Retinal pigment epithelial cell (primary cell): ENCODE data around the gene NOTCH1.

ENCODE experiments used
- DNase-seq: peaks from one replicate; pipeline ENCODE4 v3.0.0-alpha.2; 2010; ENCODE audit warnings: low read depth
- H3K4me3 ChIP-seq: 2 replicates; pipeline ENCODE4 v1.5.1; 2011; ENCODE audit warnings: mild to moderate bottlenecking, low read length, control low read depth, moderate library complexity
- TF ChIP-seq, protein P1 (sequence below): conservative IDR thresholded peaks from 2 replicates; pipeline ENCODE4 v1.5.1; 2011; ENCODE audit warnings: low read depth, low read length, control low read depth, inconsistent platforms

Gene NOTCH1

DNA sequence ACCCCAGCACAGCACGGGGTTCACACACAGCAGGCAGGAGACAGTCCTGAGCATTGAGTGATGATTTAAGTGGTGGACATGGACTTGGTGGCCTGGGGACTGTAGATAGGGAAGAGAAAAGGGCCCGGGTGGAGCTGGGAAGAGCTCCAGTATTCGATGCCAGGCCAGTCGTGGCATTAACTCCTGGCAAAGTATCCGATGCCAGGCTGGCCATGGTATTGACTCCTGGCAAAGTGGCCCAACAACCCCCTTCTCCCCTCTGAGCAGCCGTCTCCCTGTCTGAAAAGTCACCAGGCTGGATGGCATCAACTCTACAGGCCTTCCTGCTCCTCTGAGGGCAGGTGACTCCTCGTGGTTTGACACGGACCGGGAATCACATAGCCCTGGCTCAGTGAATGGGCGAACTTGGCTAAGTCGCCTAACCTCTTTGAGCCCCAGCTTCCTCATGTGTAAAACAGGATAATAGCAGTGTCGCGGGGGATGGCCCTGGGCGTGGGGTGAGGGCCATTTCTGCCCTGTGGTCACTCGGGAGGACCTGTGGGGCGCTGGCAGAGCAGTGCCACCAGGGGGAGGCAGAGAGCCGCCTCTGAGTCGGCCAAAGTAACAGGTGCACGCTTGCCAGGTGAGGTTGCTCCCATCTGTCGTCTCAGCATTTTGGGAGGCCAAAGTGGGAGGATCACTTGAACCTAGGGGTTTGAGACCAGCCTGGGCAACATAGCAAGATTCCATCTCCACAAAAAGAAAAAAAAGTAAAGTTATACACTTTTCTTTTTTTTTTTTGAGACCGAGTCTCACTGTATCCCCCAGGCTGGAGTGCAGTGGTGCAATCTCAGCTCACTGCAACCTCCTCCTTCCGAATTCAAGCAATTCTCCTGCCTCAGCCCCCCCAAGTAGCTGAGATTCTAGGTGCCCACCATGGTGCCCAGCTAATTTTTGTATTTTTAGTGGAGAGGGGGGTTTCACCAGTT, 57.3 kb downstream of the NOTCH1 start:
- no peak for DNase-seq
- no peak overlapping the region for H3K4me3 ChIP-seq
- TF ChIP-seq, protein P1, sequence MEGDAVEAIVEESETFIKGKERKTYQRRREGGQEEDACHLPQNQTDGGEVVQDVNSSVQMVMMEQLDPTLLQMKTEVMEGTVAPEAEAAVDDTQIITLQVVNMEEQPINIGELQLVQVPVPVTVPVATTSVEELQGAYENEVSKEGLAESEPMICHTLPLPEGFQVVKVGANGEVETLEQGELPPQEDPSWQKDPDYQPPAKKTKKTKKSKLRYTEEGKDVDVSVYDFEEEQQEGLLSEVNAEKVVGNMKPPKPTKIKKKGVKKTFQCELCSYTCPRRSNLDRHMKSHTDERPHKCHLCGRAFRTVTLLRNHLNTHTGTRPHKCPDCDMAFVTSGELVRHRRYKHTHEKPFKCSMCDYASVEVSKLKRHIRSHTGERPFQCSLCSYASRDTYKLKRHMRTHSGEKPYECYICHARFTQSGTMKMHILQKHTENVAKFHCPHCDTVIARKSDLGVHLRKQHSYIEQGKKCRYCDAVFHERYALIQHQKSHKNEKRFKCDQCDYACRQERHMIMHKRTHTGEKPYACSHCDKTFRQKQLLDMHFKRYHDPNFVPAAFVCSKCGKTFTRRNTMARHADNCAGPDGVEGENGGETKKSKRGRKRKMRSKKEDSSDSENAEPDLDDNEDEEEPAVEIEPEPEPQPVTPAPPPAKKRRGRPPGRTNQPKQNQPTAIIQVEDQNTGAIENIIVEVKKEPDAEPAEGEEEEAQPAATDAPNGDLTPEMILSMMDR: peak; percentile 96

DNA sequence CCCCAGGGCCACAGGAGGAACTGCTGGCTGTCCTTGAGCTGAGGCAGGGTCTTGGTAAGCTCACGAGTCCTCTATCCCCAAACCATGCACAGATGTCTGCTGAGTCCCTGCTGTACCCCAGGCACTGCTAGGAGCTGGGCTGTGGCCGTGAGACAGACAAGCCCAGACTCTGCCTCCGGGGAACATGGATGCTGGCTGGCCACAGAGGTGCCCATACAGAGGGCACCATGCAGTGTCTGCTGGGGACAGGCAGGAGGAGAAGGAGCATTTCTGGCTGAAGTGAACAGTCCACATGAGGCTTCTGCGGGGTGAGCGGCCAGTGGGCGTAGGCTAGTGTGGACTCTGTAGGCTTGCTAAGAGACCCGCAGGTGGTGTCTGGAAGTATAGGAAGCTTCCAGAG, 58.2 kb downstream of the NOTCH1 start:
- DNase-seq: no peak
- TF ChIP-seq, protein P1: no peak
- no peak overlapping the region for H3K4me3 ChIP-seq

DNA sequence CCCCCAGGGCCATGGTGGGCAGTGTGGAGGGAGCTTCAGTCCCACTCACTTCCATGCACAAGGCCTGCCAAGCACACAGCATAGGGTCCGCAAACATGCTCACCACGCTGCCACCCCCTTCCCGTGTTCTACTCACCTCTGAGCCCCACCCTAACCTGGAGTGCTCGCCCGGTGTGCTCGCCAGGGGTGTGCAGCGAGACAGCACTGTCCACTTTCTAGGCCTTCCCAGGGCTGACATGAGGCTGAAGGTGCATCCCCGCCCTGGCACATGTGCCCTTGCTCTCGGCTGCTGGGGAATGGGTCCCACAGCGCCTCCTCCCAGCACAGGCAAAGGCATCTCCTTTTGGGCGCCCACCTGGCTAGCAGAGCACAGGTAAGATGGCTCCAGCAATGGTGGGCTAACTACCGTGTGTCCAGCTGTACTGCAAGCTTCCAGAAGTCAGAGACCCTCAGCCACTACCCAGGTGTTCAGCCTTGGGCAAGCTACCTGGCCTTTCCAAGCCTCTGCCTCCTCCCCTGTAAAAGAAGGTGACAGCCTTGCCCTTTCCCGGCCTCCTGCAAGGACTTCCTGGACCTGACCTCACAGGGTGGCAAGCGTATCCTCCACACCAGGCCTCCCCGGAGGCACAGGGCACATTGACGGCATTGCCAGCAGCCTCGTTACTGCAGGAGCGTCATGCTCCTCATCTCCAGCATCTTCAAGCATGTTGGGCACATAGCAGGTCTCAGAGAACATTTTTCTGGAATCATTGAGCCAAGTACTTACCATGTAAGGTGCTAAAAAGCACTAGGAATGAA, 58.8 kb downstream of the NOTCH1 start:
- H3K4me3 ChIP-seq: no peak overlapping the region
- TF ChIP-seq, protein P1: no peak
- DNase-seq: no peak

DNA sequence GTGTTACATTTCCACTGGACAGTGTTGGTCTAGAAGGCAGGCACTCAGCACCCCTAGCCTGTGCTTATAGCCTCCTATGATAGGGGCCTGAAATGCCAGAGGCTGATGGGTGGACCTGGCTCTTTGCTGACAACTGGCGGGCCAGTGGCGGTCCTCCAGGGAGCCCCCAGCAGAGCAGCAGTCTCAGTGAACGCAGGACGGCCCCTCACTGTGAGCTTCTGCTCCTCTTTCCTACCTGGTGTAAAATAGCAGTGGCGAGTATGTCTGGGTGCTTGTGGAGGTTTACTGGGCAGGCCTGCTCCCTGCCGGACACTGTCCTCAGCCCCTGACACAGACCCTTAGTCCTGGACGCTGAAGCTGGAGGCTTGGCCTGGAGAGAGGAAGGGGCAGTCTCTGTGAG, 59.7 kb downstream of the NOTCH1 start:
- no peak overlapping the region for H3K4me3 ChIP-seq
- TF ChIP-seq, protein P1: no peak
- no peak for DNase-seq

DNA sequence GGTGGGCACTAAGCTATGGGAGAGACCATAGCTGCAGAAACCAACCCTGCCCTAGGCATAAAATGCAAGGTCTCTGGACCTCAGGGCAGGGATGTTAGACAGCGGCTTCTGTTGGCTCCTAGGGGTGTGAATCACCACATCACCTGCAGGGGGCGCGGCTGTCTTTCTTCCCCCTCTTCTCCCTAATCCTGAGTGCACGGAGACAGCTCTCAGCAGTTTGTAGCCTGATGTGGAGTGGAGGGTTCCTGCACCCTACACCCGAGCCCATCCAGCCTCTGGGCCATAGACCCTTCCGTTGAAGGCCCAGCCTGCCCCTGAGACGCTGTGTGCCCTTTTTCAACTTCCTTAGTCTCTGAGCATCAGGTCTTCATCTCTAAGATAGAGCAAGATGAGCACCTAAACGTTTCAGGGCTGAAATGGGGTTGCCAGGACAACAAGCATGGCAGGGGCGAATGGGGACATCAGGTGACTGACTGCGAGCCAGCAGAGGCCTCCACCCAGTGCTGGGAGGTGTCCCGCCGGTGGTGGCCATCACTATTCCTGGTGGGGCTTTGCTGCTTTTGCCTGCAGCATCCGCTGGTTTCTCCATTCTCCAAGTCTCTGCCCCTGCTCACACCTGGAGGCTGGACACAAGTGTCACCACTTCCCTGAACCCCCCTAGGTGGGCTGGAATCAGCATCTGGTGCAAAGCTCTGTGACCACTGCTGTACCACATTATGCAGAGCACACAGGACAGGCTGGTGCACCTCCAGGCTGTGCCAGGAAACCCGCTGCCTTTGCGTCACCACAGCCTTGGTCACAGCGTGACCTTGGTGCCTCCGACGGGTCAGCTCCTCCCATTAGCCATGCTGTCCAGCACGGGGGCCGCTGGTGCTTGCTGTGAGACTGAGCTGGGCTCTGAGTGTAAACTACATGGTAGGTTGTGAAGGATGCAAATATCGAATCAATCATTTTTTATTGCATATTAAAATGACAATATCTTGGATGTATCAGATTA, 60.5 kb downstream of the NOTCH1 start:
- DNase-seq: peak; percentile 24
- no peak overlapping the region for H3K4me3 ChIP-seq
- TF ChIP-seq, protein P1: peak; percentile 90

DNA sequence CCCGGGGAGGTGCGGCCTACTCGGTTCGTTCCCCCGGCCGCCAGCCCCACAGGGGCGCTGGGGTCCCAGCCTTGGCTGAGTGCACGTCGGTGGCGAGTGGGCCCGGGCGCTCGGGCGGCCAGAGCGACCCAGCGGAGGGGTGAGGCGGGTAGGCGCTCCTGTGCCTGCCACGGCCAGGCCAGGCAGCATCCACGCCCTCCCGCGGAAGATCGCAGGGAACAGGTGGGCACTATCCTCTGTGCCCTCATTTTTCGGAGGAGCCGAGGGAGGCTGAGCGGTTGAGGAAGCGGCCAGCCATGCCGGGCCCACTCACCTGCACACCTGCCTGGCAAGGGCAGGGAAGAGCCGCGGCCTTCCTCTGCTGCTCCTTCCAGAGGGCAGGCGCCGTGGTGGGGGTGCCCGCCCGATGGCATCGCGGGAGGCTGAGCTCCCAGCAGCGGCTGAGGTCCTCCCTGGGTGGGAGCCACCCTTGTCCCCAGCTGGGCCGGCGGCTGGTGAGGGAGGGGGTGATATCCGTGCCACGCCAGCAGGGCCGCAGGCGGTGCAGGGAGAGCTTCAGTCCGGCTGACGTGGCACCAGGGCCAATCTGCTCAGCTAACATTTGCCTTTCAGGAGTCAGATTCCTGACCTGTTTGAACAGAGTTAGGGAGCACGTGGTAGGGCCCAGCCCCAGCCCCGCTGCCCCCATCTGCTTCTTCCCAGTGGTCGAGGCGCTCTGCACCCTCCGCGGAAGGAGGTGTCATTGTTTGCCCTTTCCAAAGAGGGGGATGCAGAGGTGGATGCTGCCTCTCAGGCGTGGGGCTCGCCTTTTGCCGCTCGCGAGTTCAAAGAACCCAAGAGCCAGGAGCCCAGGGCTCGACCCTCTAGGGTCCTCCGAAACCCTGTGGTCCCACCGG, 61.4 kb downstream of the NOTCH1 start:
- no peak for DNase-seq
- H3K4me3 ChIP-seq: peak overlapping the region; percentile 67
- TF ChIP-seq, protein P1: no peak
